Caco-2 (cell line): ENCODE data around the gene GNG10. TPM values are rescaled to one million over a fixed set of nuclear protein-coding genes. Genes with fewer than 3 reads are reported as not detected.

Experiments used
- BruUV-seq: library from RNA; stranded (reverse); fragments of 400-500 nt; replicated peaks from 2 replicates; lab custom pipeline; 2021; lab: Mats Ljungman, UMichigan
- CTCF ChIA-PET: fragments of 300-600 bp; sonication (Branson Sonifier 250); formaldehyde crosslinking; loops from one replicate; lab custom pipeline; 2022; ENCODE audit warnings: antibody characterized with exemption; lab: Charles Lee
- POLR2A ChIA-PET: fragments of 300-600 bp; sonication (Branson Sonifier 250); formaldehyde crosslinking; loops from one replicate; lab custom pipeline; 2022; ENCODE audit warnings: antibody characterized with exemption; lab: Charles Lee
- DNase-seq, 2 experiments: peaks; one replicate each; pipeline versions ENCODE4 v3.0.0 to v3.0.0-alpha.2; 2020 to 2022
- H3K27me3 ChIP-seq: replicated peaks from 2 replicates; pipeline ENCODE4 v1.6.0; 2011; ENCODE audit warnings: low read length; ENCODE audit not compliant: control insufficient read depth, insufficient read depth
- H3K36me3 ChIP-seq: 2 replicates; pipeline ENCODE4 v1.5.1; 2011; ENCODE audit warnings: low read length; ENCODE audit not compliant: control insufficient read depth, insufficient read depth
- H3K4me1 ChIP-seq: fragments of 250-450 bp; sonication (Bioruptor Pico); 2 replicates; pipeline ENCODE4 v1.5.1; 2020; ENCODE audit warnings: mild to moderate bottlenecking
- H3K4me3 ChIP-seq: 2 replicates; pipeline ENCODE4 v1.5.1; 2011; ENCODE audit warnings: low read depth, mild to moderate bottlenecking, control low read depth, low read length
- H3K9me3 ChIP-seq: fragments of 250-450 bp; sonication (Bioruptor Pico); 2 replicates; pipeline ENCODE4 v1.5.1; 2020; ENCODE audit warnings: mild to moderate bottlenecking, moderate library complexity
- H3K27ac Mint-ChIP-seq: one replicate; pipeline ENCODE4 v1.8.0; 2022; ENCODE audit warnings: mixed read lengths; ENCODE audit not compliant: unreplicated experiment
- H3K27me3 Mint-ChIP-seq: one replicate; pipeline ENCODE4 v1.8.0; 2022; ENCODE audit warnings: mixed read lengths; ENCODE audit not compliant: insufficient read depth, unreplicated experiment
- H3K36me3 Mint-ChIP-seq: one replicate; pipeline ENCODE4 v1.8.0; 2022; ENCODE audit warnings: mild to moderate bottlenecking, mixed read lengths; ENCODE audit not compliant: insufficient read depth, unreplicated experiment
- H3K4me1 Mint-ChIP-seq: one replicate; pipeline ENCODE4 v1.8.0; 2022; ENCODE audit warnings: low read depth, mixed read lengths; ENCODE audit not compliant: unreplicated experiment
- H3K4me3 Mint-ChIP-seq: one replicate; pipeline ENCODE4 v1.8.0; 2022; ENCODE audit warnings: mild to moderate bottlenecking, moderate library complexity, mixed read lengths; ENCODE audit not compliant: unreplicated experiment
- H3K9me3 Mint-ChIP-seq: one replicate; pipeline ENCODE4 v1.8.0; 2022; ENCODE audit warnings: mixed read lengths; ENCODE audit not compliant: unreplicated experiment
- CTCF ChIP-seq, 2 experiments: fragments of 200-600 bp in 1 of 2; IDR thresholded peaks; 1 replicate in 1 of 2; 2 replicates in 1 of 2; pipeline versions ENCODE4 v1.5.1 to v1.8.0; 2011 to 2022; ENCODE audit warnings: antibody characterized with exemption in 1 of 2, control low read depth in 1 of 2, inconsistent platforms in 1 of 2, low read depth in 1 of 2, low read length in 1 of 2, mild to moderate bottlenecking in 1 of 2, moderate library complexity in 1 of 2; ENCODE audit not compliant: insufficient read depth in 1 of 2, severe bottlenecking in 1 of 2, unreplicated experiment in 1 of 2
- intact Hi-C: fragments of 100-400 bp; cut with micrococcal nuclease; formaldehyde crosslinking; loops from one replicate; pipeline ENCODE4 v1.10.0; 2022; ENCODE audit not compliant: unreplicated experiment
- total RNA-seq: library from RNA; stranded (reverse); gene quantifications from 2 replicates; pipeline ENCODE4 v1.2.3, GENCODE V29; 2022

The GNG10 gene
- total RNA-seq, 1 experiment from 2014 or later: 54.0 TPM

- peaks cover 16% of the 10 kb centered on the region for H3K4me1 Mint-ChIP-seq
- no peak for DNase-seq
- H3K4me1 ChIP-seq: peaks cover 9% of the 10 kb centered on the region
- peaks cover 26% of the 10 kb centered on the region for H3K36me3 Mint-ChIP-seq
- H3K27me3 Mint-ChIP-seq: no peaks in the 10 kb centered on the region
- no peaks in the 10 kb centered on the region for H3K9me3 ChIP-seq
- no peak for TF ChIP-seq CTCF (IDR thresholded peaks at IDR 0.05; ENCODE audit: insufficient read depth in 1 of 2, low read depth in 1 of 2, low read length in 1 of 2, severe bottlenecking in 1 of 2, unreplicated experiment in 1 of 2)
- no peaks in the 10 kb centered on the region for H3K27me3 ChIP-seq
- no peaks in the 10 kb centered on the region for H3K9me3 Mint-ChIP-seq
- intact Hi-C loops: no loop called here
- POLR2A ChIA-PET: no interaction called here
- H3K27ac Mint-ChIP-seq: no peak overlapping the region
- no TSS peak for BruUV-seq
- CTCF ChIA-PET: no interaction called here
- H3K4me3 ChIP-seq: no peak overlapping the region
- no peaks in the 10 kb centered on the region for H3K36me3 ChIP-seq
- H3K4me3 Mint-ChIP-seq: no peak overlapping the region
Measured at GRCh38 chr9:111628411-111628810, 33.0 kb upstream of the GNG10 start.

GRCh38 chr9:111630182-111630963, 31.0 kb upstream of the GNG10 start:
- BruUV-seq: no TSS peak
- Histone ChIP-seq H3K9me3 (no peaks in the 10 kb centered on the region), H3K27me3 (no peaks in the 10 kb centered on the region), H3K36me3 (no peaks in the 10 kb centered on the region), H3K4me1 (peaks cover 21% of the 10 kb centered on the region), H3K4me3 (peak overlapping the region; percentile 45)
- no peak for TF ChIP-seq CTCF (IDR thresholded peaks at IDR 0.05; ENCODE audit: insufficient read depth in 1 of 2, low read depth in 1 of 2, low read length in 1 of 2, severe bottlenecking in 1 of 2, unreplicated experiment in 1 of 2)
- Mint-ChIP-seq H3K4me3 (peak overlapping the region; percentile 98), H3K36me3 (peaks cover 28% of the 10 kb centered on the region), H3K27ac (peak overlapping the region; percentile 85), H3K9me3 (no peaks in the 10 kb centered on the region), H3K4me1 (peaks cover 35% of the 10 kb centered on the region), H3K27me3 (no peaks in the 10 kb centered on the region)
- DNase-seq: peak in 1 of 2 experiments; percentile 13
- ChIA-PET CTCF (interaction anchor here (0.5 to 1.0 kb wide), 3 partner anchors 18 to 54 kb away, joined by 3 to 6 read pairs (median 3); no protein-coding TSS in a partner anchor), POLR2A (interaction anchor here (1.0 to 1.4 kb wide), 5 partner anchors 12 to 36 kb away, joined by 3 to 9 read pairs (median 6); partner anchors contain the start of genes GNG10 and PTGR1)
- intact Hi-C loops: no loop called here

- POLR2A ChIA-PET: interaction anchor here (1.0 to 1.4 kb wide), 5 partner anchors 12 to 36 kb away, joined by 3 to 9 read pairs (median 6); partner anchors contain the start of genes GNG10 and PTGR1
- no TSS peak for BruUV-seq
- no peaks in the 10 kb centered on the region for H3K27me3 ChIP-seq
- Mint-ChIP-seq H3K4me1 (peaks cover 37% of the 10 kb centered on the region), H3K4me3 (peak overlapping the region; percentile 98), H3K27me3 (no peaks in the 10 kb centered on the region), H3K36me3 (peaks cover 28% of the 10 kb centered on the region), H3K27ac (peak overlapping the region; percentile 85), H3K9me3 (no peaks in the 10 kb centered on the region)
- no peaks in the 10 kb centered on the region for H3K36me3 ChIP-seq
- CTCF ChIA-PET: interaction anchor here (0.5 to 1.0 kb wide), 4 partner anchors 9 to 55 kb away, joined by 3 to 6 read pairs (median 4); no protein-coding TSS in a partner anchor
- peak overlapping the region; percentile 45 for H3K4me3 ChIP-seq
- TF ChIP-seq CTCF (IDR thresholded peaks at IDR 0.05; ENCODE audit: insufficient read depth in 1 of 2, low read depth in 1 of 2, low read length in 1 of 2, severe bottlenecking in 1 of 2, unreplicated experiment in 1 of 2): no peak
- H3K4me1 ChIP-seq: peaks cover 26% of the 10 kb centered on the region
- intact Hi-C loops: loop anchor here (1.0 kb wide), 2 partner anchors 32 to 60 kb away; no protein-coding TSS in a partner anchor
- no peaks in the 10 kb centered on the region for H3K9me3 ChIP-seq
- no peak for DNase-seq
Measured at GRCh38 chr9:111630964-111631213, 30.5 kb upstream of the GNG10 start.
